Effector memory CD8-positive, alpha-beta T cell (primary cell): ENCODE measurements around the gene SOBP.
A peak's percentile ranks its signal among the peaks of the same experiment; 100 is the strongest.

Experiments used
- ATAC-seq: fragments of 150-1000 bp; cut with Tn5 transposase; replicated peaks from 2 replicates; pipeline ENCODE4 v1.10.0; 2021; ENCODE audit warnings: mild to moderate bottlenecking, moderate library complexity
- DNase-seq, 3 experiments: peaks; one replicate each; pipeline ENCODE4 v3.0.0; 2021
- H3K27ac Mint-ChIP-seq, 2 donors: one replicate each; pipeline ENCODE4 v1.8.0; 2022; ENCODE audit warnings: mild to moderate bottlenecking in 2 of 2, mixed read lengths in 2 of 2, moderate library complexity in 2 of 2
- H3K27me3 Mint-ChIP-seq, 2 donors: one replicate each; pipeline ENCODE4 v1.8.0; 2022; ENCODE audit warnings: mixed read lengths in 2 of 2
- H3K36me3 Mint-ChIP-seq: one replicate; pipeline ENCODE4 v1.8.0; 2022; ENCODE audit warnings: mild to moderate bottlenecking, moderate library complexity, mixed read lengths; ENCODE audit not compliant: insufficient read depth
- H3K4me1 Mint-ChIP-seq, 2 donors: one replicate each; pipeline ENCODE4 v1.8.0; 2022; ENCODE audit warnings: low read depth in 2 of 2, mixed read lengths in 2 of 2
- H3K4me3 Mint-ChIP-seq, 2 donors: one replicate each; pipeline ENCODE4 v1.8.0; 2022; ENCODE audit warnings: mild to moderate bottlenecking in 2 of 2, mixed read lengths in 2 of 2, moderate library complexity in 2 of 2
- H3K9me3 Mint-ChIP-seq, 2 donors: one replicate each; pipeline ENCODE4 v1.8.0; 2022; ENCODE audit warnings: mixed read lengths in 2 of 2

SOBP gene

GRCh38 chr6:107642861-107643328 lies 153.0 kb downstream of the SOBP start:
- Mint-ChIP-seq H3K36me3 (no peaks in the 10 kb centered on the region), H3K27ac (no peak overlapping the region), H3K27me3 (peaks cover 20 to 31% of the 10 kb centered on the region in 2 donors), H3K4me1 (no peaks in the 10 kb centered on the region), H3K9me3 (no peaks in the 10 kb centered on the region), H3K4me3 (no peak overlapping the region)
- no peak for ATAC-seq
- no peak for DNase-seq

DNA sequence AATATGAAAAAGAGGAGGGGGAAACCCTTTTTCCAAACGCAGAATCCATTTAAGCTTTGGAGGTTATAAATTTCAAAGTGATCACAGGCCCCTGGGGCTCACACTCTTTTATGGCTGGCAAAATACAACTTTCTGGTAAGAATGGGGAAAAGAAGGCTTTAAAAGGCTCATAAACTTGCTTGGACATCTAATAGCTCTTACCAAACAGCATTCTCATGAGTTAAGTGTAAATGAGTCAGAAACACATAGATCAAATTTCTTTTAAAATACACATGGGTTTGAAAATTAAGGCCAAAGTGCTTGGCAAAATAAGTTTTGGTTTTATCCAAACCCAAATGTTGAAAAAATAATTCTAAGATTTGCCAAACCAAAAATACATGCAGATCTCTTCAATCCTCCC lies 154.6 kb downstream of the SOBP start:
- Mint-ChIP-seq H3K4me1 (no peaks in the 10 kb centered on the region), H3K36me3 (no peaks in the 10 kb centered on the region), H3K9me3 (no peaks in the 10 kb centered on the region), H3K27ac (no peak overlapping the region), H3K27me3 (peaks cover 17 to 31% of the 10 kb centered on the region in 2 donors), H3K4me3 (no peak overlapping the region)
- ATAC-seq (no peak), DNase-seq (no peak)

- Mint-ChIP-seq H3K9me3 (no peaks in the 10 kb centered on the region), H3K4me1 (no peaks in the 10 kb centered on the region), H3K36me3 (no peaks in the 10 kb centered on the region), H3K27me3 (peaks cover 6 to 19% of the 10 kb centered on the region in 2 donors), H3K27ac (no peak overlapping the region), H3K4me3 (no peak overlapping the region)
- ATAC-seq (no peak), DNase-seq (no peak)
Observed at GRCh38 chr6:107645740-107646139, 155.8 kb downstream of the SOBP start.

DNA sequence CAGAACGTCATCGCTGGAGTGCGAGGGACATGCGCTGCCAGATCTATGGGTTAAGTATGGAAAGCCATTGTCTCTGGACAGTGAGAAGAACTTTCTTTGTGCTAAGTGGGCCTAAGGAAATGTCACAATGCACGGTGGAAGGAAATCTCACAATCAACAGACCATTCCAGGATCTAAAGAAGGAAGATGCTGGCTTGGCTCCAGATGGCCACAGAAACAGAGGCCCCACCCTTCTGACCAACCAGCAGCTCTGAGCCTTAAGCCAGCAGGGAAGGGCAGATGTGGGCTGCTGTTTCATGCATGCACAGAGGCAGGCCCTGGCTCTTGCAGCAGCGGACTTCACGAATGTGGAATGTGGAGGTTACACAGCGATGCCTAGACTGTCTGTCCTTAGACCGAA lies 156.3 kb downstream of the SOBP start:
- H3K9me3 Mint-ChIP-seq, result no peaks in the 10 kb centered on the region
- DNase-seq, result no peak
- no peak overlapping the region for H3K4me3 Mint-ChIP-seq
- peaks cover 6 to 14% of the 10 kb centered on the region in 2 donors for H3K27me3 Mint-ChIP-seq
- H3K36me3 Mint-ChIP-seq, result no peaks in the 10 kb centered on the region
- no peak for ATAC-seq
- no peak overlapping the region for H3K27ac Mint-ChIP-seq
- H3K4me1 Mint-ChIP-seq, result no peaks in the 10 kb centered on the region

- Mint-ChIP-seq H3K36me3 (no peaks in the 10 kb centered on the region), H3K27ac (no peak overlapping the region), H3K4me1 (no peaks in the 10 kb centered on the region), H3K4me3 (no peak overlapping the region), H3K9me3 (no peaks in the 10 kb centered on the region), H3K27me3 (peaks cover 6 to 7% of the 10 kb centered on the region in 2 donors)
- ATAC-seq (no peak), DNase-seq (no peak)
Observed at GRCh38 chr6:107646776-107647438, 157.0 kb downstream of the SOBP start.

DNA sequence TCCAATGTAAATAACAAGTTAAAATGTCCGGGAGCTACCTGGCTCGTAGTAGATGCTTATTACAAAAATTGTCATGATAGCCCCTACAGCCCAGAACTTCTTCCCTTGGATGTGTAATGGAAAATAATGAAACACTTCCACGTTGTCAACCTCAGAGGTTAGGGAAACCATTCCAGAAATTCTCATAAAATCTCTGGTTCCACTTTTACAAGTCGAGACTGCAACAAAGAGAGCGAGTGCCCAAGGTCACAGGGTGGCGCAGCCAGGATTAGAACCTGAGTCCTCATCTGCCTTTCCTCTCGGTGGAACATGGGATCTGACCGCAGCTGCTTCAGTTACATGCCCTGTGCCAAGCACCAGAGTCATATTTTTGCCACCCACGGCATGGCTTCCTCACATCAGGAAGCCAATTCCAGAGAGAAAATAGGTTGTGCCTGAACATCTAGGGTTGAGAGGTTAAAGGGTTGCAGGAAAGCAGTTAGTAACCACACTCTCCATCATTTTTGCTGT lies 157.6 kb downstream of the SOBP start:
- DNase-seq, result no peak
- no peaks in the 10 kb centered on the region for H3K4me1 Mint-ChIP-seq
- H3K4me3 Mint-ChIP-seq, result no peak overlapping the region
- H3K36me3 Mint-ChIP-seq, result no peaks in the 10 kb centered on the region
- ATAC-seq, result no peak
- no peak overlapping the region for H3K27ac Mint-ChIP-seq
- H3K9me3 Mint-ChIP-seq, result no peaks in the 10 kb centered on the region
- peaks cover 1 to 4% of the 10 kb centered on the region in 2 donors for H3K27me3 Mint-ChIP-seq

GRCh38 chr6:107648983-107649382 lies 159.1 kb downstream of the SOBP start:
- DNase-seq (no peak), ATAC-seq (no peak)
- Mint-ChIP-seq H3K4me3 (no peak overlapping the region), H3K27me3 (no peaks in the 10 kb centered on the region), H3K36me3 (no peaks in the 10 kb centered on the region), H3K4me1 (no peaks in the 10 kb centered on the region), H3K9me3 (no peaks in the 10 kb centered on the region), H3K27ac (no peak overlapping the region)

DNA sequence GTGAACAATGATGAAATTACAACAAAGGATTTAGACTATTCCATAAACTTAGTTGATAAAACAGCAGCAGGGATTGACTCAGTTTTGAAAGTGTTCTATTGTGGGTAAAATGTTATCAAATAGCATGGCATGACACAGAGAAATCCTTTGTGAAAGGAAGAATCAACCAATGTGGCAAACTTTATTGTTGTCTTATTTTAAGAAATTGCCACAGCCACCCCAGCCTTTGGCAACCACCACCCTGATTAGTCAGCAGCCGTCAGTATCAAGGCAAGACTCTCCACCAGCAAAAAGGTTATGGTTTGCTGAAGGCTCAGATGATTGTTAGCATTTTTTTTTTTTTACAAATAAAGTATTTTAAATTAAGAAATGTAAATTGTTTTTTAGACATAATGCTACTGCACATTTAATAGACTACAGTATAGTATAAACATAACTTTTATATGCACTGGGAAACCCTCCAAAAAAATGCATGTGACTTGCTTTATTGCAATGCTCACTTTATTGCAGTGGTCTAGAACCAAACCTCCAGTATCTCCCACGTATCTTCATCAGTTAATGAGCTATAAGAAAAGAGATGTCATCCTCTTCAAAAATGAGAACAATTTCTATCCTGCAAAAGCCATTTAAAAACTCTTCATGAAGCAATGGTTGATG lies 162.7 kb downstream of the SOBP start:
- H3K36me3 Mint-ChIP-seq, result no peaks in the 10 kb centered on the region
- H3K27me3 Mint-ChIP-seq, result peaks cover 6 to 12% of the 10 kb centered on the region in 2 donors
- H3K4me3 Mint-ChIP-seq, result no peak overlapping the region
- no peak overlapping the region for H3K27ac Mint-ChIP-seq
- H3K9me3 Mint-ChIP-seq, result no peaks in the 10 kb centered on the region
- peaks cover 9 to 16% of the 10 kb centered on the region in 2 donors for H3K4me1 Mint-ChIP-seq
- ATAC-seq (no peak), DNase-seq (no peak)

DNA sequence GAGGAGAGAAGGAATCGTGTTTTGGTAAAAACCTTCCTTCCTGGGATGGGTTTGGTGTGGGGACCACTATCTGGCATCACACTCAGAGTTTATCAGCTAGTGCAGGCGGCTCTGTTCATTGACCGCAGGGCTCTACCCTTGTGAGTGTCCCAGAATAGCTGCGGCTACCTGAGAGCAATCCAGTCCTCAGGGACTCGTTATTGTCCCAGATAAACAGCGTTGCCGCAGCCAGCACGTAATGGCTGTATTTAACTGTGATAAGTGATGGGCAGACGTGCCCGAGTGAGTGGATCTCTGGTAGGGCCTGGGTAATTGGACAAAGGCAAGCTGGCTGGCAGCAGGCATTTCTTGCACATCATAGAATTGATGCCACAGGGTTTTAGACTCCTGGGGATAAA lies 163.3 kb downstream of the SOBP start:
- Mint-ChIP-seq H3K27ac (no peak overlapping the region), H3K4me1 (peaks cover 13 to 16% of the 10 kb centered on the region in 2 donors), H3K4me3 (no peak overlapping the region), H3K27me3 (peaks cover 6 to 12% of the 10 kb centered on the region in 2 donors), H3K9me3 (no peaks in the 10 kb centered on the region), H3K36me3 (no peaks in the 10 kb centered on the region)
- DNase-seq (no peak), ATAC-seq (no peak)

GRCh38 chr6:107653861-107654394 lies 164.0 kb downstream of the SOBP start:
- no peak overlapping the region for H3K4me3 Mint-ChIP-seq
- peaks cover 15 to 16% of the 10 kb centered on the region in 2 donors for H3K4me1 Mint-ChIP-seq
- no peaks in the 10 kb centered on the region for H3K36me3 Mint-ChIP-seq
- peaks cover 6 to 12% of the 10 kb centered on the region in 2 donors for H3K27me3 Mint-ChIP-seq
- DNase-seq (no peak), ATAC-seq (no peak)
- H3K9me3 Mint-ChIP-seq, result no peaks in the 10 kb centered on the region
- peak overlapping the region in 1 of 2 donors; percentile 30 for H3K27ac Mint-ChIP-seq

DNA sequence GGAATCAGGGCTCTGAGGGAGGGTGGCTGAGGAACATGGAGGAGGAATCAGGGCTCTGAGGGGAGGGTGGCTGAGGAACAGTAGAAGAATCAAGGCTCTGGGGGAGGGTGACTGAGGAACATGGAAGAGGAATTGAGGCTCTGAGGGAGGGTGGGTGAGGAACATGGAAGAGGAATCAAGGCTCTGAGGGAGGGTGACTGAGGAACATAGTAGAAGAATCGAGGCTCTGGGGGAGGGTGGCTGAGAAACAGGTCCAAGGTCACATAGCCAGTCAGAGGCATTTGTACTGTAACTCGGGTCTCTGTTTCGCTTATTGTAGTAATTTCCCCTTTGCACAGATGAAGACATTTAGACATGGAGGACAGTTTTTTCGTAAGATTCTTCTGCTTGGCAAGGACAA lies 164.8 kb downstream of the SOBP start:
- no peaks in the 10 kb centered on the region for H3K36me3 Mint-ChIP-seq
- H3K27me3 Mint-ChIP-seq, result peaks cover 6 to 12% of the 10 kb centered on the region in 2 donors
- no peak for DNase-seq
- peaks cover 15 to 16% of the 10 kb centered on the region in 2 donors for H3K4me1 Mint-ChIP-seq
- H3K27ac Mint-ChIP-seq, result peak overlapping the region in 1 of 2 donors; percentile 30
- no peak for ATAC-seq
- no peak overlapping the region for H3K4me3 Mint-ChIP-seq
- H3K9me3 Mint-ChIP-seq, result no peaks in the 10 kb centered on the region

DNA sequence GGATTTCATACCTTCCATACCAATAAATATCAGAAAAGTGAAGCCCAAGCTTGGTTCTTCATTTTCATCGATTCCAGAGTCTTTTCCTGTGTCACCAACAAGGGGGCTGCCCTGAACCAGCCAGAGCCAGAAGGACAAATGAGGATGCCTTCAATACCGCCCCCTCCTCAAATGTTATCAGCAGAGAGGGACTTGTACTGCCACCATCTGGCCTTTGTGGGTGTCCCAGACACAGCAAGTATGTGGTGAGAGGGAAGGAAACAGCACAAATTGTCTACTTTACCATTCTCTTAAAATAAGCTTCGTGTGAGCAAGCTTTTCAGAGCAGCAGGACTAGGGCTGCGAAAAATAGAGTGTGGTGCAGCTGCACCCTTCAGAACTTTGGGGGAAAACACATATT lies 165.3 kb downstream of the SOBP start:
- peak overlapping the region in 1 of 2 donors; percentile 44 for H3K27ac Mint-ChIP-seq

DNA sequence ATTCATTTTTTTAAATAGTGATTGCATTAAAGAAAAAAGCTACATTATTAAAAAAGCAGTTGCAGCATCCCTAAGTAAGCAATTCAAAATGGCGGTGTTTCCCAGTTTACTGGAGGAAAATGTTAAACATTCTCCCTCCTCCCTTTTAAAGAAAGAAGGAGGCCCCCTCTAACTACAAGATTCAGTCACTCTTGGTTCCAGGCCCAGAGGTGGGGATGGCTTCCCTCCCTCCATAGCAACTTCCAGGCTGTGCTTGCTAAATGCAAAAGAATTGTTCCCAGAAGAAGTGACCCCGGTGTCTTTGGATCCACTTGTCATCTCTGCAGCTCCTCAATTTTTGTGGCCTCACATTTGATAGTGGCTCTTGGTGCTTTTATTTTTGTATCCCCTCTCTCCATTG lies 165.9 kb downstream of the SOBP start:
- peak overlapping the region in 1 of 2 donors; percentile 66 for H3K27ac Mint-ChIP-seq
- DNase-seq (no peak), ATAC-seq (no peak)
- no peaks in the 10 kb centered on the region for H3K9me3 Mint-ChIP-seq
- H3K4me3 Mint-ChIP-seq, result no peak overlapping the region
- peaks cover 6 to 12% of the 10 kb centered on the region in 2 donors for H3K27me3 Mint-ChIP-seq
- no peaks in the 10 kb centered on the region for H3K36me3 Mint-ChIP-seq
- peaks cover 15 to 16% of the 10 kb centered on the region in 2 donors for H3K4me1 Mint-ChIP-seq

More for the DNA sequence above, 165.3 kb downstream of the SOBP start:
- H3K4me1 Mint-ChIP-seq, result peaks cover 15 to 16% of the 10 kb centered on the region in 2 donors
- no peak overlapping the region for H3K4me3 Mint-ChIP-seq
- ATAC-seq (no peak), DNase-seq (no peak)
- H3K36me3 Mint-ChIP-seq, result no peaks in the 10 kb centered on the region
- peaks cover 6 to 12% of the 10 kb centered on the region in 2 donors for H3K27me3 Mint-ChIP-seq
- H3K9me3 Mint-ChIP-seq, result no peaks in the 10 kb centered on the region

GRCh38 chr6:107656401-107656800 lies 166.5 kb downstream of the SOBP start:
- DNase-seq (no peak), ATAC-seq (no peak)
- Mint-ChIP-seq H3K27me3 (peaks cover 6 to 12% of the 10 kb centered on the region in 2 donors), H3K27ac (peak overlapping the region; percentile 66 to 82), H3K4me1 (peaks cover 15 to 16% of the 10 kb centered on the region in 2 donors), H3K4me3 (peak overlapping the region in 1 of 2 donors; percentile 76), H3K36me3 (no peaks in the 10 kb centered on the region), H3K9me3 (no peaks in the 10 kb centered on the region)
